Naive B cell (primary cell): ENCODE data around the gene CAMTA1. TPM values are rescaled to one million over a fixed set of nuclear protein-coding genes. Genes with fewer than 3 reads are reported as not detected.

Source experiments
- ATAC-seq, 2 donors: fragments of 150-1000 bp; cut with Tn5 transposase; 2 replicates each; pipeline ENCODE4 v1.10.0; 2021; ENCODE audit warnings: low read depth in 2 of 2, mild to moderate bottlenecking in 2 of 2, moderate library complexity in 2 of 2
- DNase-seq: peaks from one replicate; pipeline ENCODE4 v3.0.0; 2022
- H3K27ac Mint-ChIP-seq, 6 donors: one replicate each; pipeline ENCODE4 v1.8.0; 2020 to 2022; ENCODE audit warnings: mild to moderate bottlenecking in 6 of 6, mixed read lengths in 6 of 6, moderate library complexity in 5 of 6, inconsistent platforms in 2 of 6
- H3K27me3 Mint-ChIP-seq, 3 donors: one replicate each; pipeline ENCODE4 v1.8.0; 2021 to 2022; ENCODE audit warnings: mixed read lengths in 3 of 3, mild to moderate bottlenecking in 1 of 3
- H3K36me3 Mint-ChIP-seq, 2 donors: one replicate each; pipeline ENCODE4 v1.8.0; 2020 to 2022; ENCODE audit warnings: mixed read lengths in 2 of 2, inconsistent platforms in 1 of 2, mild to moderate bottlenecking in 1 of 2
- H3K4me1 Mint-ChIP-seq, 3 donors: one replicate each; pipeline ENCODE4 v1.8.0; 2020 to 2022; ENCODE audit warnings: mixed read lengths in 3 of 3, inconsistent platforms in 1 of 3, mild to moderate bottlenecking in 1 of 3, moderate library complexity in 1 of 3
- H3K4me3 Mint-ChIP-seq, 8 donors: one replicate each; pipeline ENCODE4 v1.8.0; 2020 to 2022; ENCODE audit warnings: mild to moderate bottlenecking in 8 of 8, mixed read lengths in 8 of 8, moderate library complexity in 8 of 8, inconsistent platforms in 2 of 8
- H3K9me3 Mint-ChIP-seq, 7 donors: one replicate each; pipeline ENCODE4 v1.8.0; 2020 to 2022; ENCODE audit warnings: mixed read lengths in 7 of 7, mild to moderate bottlenecking in 5 of 7, inconsistent platforms in 2 of 7, moderate library complexity in 1 of 7
- polyA plus RNA-seq, 6 donors: library from polyadenylated mRNA; unstranded; fragments of 300-500 nt; fragmentation: Illumina TruSeq; gene quantifications; one replicate each; pipeline ENCODE4 v1.2.3, GENCODE V29; 2021; ENCODE audit warnings: low read depth in 6 of 6

The CAMTA1 gene
- polyA plus RNA-seq, 6 donors from 2014 or later, result 75.4 to 140 (median 88.8) TPM

- no peaks in the 10 kb centered on the region for H3K4me1 Mint-ChIP-seq
- no peak overlapping the region for H3K27ac Mint-ChIP-seq
- peaks cover 0 to 36% (median 26%) of the 10 kb centered on the region in 3 donors for H3K27me3 Mint-ChIP-seq
These were observed 262.6 kb downstream of the CAMTA1 start for GRCh38 chr1:7047866-7048265.

GRCh38 chr1:7048395-7048794, 263.1 kb downstream of the CAMTA1 start:
- DNase-seq, result no peak
- no peak overlapping the region for H3K4me3 Mint-ChIP-seq

More at GRCh38 chr1:7047866-7048265, 262.6 kb downstream of the CAMTA1 start:
- Mint-ChIP-seq H3K36me3 (no peaks in the 10 kb centered on the region), H3K9me3 (peaks cover 0 to 4% (median 3%) of the 10 kb centered on the region in 7 donors), H3K4me3 (no peak overlapping the region)
- DNase-seq (no peak), ATAC-seq (no peak)

DNA sequence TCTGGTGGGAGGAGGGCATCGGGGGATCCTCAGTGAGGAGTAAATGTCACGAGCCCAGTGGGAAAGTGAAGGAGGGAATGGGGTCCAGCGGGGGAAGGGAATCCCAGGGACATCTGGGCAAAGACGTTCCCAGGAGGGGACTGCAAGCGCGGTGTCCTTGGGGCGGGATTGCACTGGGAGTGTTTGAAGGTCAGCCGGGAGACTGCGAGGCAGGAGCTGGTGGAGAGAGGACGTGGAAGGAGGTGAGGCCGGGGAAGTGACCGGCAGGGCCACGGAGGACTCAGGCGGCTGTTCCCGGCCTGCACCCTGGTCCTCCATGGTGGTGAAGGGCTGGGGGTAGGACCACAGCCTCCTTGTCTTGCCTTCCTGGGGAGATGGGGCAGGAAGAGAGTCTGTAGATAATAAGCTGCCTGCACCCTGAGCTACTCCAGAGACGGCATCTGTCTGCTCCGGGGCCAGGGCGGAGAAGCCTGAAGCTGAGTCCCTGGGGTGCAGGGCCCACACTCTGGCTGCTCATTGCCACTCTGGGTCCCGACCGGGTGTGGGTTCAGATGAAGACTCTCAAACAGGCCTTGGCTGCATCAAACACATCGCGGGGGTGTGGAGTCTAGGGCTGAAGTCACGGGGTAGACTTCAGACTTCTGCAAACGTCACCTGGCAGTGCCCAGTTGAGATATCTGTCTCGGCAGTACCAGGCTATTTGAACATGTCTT, 264.8 kb downstream of the CAMTA1 start:
- DNase-seq, result no peak
- Mint-ChIP-seq H3K36me3 (no peaks in the 10 kb centered on the region), H3K27ac (peak overlapping the region in 1 of 6 donors; percentile 5), H3K27me3 (peaks cover 0 to 37% (median 25%) of the 10 kb centered on the region in 3 donors), H3K4me3 (peak overlapping the region in 1 of 8 donors; percentile 4), H3K9me3 (peaks cover 0 to 5% (median 3%) of the 10 kb centered on the region in 7 donors), H3K4me1 (peaks cover 0 to 3% (median 0%) of the 10 kb centered on the region in 3 donors)
- ATAC-seq, result no peak

More at GRCh38 chr1:7048395-7048794, 263.1 kb downstream of the CAMTA1 start:
- Mint-ChIP-seq H3K4me1 (peaks cover 0 to 3% (median 0%) of the 10 kb centered on the region in 3 donors), H3K27me3 (peaks cover 0 to 41% (median 31%) of the 10 kb centered on the region in 3 donors), H3K27ac (no peak overlapping the region), H3K36me3 (no peaks in the 10 kb centered on the region), H3K9me3 (peaks cover 0 to 4% (median 3%) of the 10 kb centered on the region in 7 donors)
- no peak for ATAC-seq

- Mint-ChIP-seq H3K4me3 (no peak overlapping the region), H3K27me3 (peaks cover 0 to 31% (median 19%) of the 10 kb centered on the region in 3 donors), H3K4me1 (peaks cover 0 to 3% (median 0%) of the 10 kb centered on the region in 3 donors), H3K9me3 (peaks cover 0 to 5% (median 3%) of the 10 kb centered on the region in 7 donors), H3K36me3 (no peaks in the 10 kb centered on the region), H3K27ac (no peak overlapping the region)
- ATAC-seq, result no peak
- DNase-seq, result no peak
These were observed 265.8 kb downstream of the CAMTA1 start for GRCh38 chr1:7050751-7051665.

- H3K9me3 Mint-ChIP-seq, result peaks cover 0 to 3% (median 0%) of the 10 kb centered on the region in 7 donors
- DNase-seq (no peak), ATAC-seq (no peak)
- H3K27me3 Mint-ChIP-seq, result peaks cover 0 to 30% (median 19%) of the 10 kb centered on the region in 3 donors
- no peak overlapping the region for H3K4me3 Mint-ChIP-seq
- no peaks in the 10 kb centered on the region for H3K36me3 Mint-ChIP-seq
- peaks cover 0 to 3% (median 0%) of the 10 kb centered on the region in 3 donors for H3K4me1 Mint-ChIP-seq
- H3K27ac Mint-ChIP-seq, result no peak overlapping the region
These were observed 267.4 kb downstream of the CAMTA1 start for GRCh38 chr1:7052701-7053100.

DNA sequence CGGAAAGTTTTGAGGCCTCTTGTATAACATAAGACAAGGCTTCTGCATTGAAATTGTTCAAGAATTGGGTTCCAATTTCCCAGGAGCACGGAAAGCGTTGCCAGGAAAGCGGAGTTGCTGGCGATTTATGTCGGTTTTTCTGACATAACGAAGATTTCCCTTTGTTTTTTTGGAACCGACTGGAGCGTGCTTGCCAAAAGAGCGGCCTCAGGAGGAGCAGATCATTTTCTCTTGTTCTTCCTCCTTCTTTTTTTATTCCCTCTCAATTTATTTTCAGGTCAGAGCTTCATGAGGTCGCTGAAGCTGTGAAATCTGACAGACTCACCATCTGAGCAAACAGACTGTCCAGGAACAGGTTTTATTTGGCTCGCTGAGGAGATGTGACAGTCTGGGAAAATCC, 275.5 kb downstream of the CAMTA1 start:
- Mint-ChIP-seq H3K4me3 (no peak overlapping the region), H3K4me1 (no peaks in the 10 kb centered on the region), H3K9me3 (peaks cover 0 to 8% (median 0%) of the 10 kb centered on the region in 7 donors), H3K27ac (no peak overlapping the region), H3K27me3 (peaks cover 0 to 21% (median 9%) of the 10 kb centered on the region in 3 donors), H3K36me3 (no peaks in the 10 kb centered on the region)
- DNase-seq (no peak), ATAC-seq (no peak)

DNA sequence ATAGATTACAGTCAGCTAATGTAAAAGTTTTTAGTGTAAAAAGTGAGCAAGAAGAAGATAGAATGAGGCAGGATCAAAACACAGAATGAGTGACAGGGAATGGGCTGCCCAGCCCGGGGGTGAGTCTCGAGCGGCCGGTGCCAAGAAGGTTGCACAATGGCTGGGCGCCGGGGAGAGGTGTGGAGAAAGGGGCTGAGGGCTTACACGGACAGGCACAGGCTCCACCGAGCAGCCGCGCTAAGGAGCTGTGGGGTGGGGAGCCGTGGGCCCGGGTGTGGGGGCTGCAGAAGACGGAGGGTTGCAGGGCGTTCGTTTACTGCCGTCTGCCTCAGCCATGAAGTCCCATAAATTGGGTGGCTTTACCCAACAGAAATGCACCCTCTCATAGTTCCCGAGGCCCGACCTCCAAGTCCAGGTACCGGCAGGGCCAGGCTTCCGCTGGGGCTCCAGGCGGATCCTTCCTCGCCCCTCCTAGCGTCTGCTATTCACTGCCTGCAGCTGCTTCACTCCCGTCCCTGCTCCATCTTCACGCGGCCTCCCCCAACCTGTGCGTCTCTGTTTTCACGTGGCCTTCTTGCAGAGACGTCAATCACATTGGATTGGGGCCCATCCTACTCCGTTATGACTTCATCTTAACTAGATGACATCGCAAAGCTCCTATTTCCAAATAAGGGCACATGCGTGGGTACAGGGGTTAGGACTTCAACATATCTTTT, 277.2 kb downstream of the CAMTA1 start:
- peaks cover 0 to 29% (median 14%) of the 10 kb centered on the region in 3 donors for H3K27me3 Mint-ChIP-seq
- H3K27ac Mint-ChIP-seq, result no peak overlapping the region
- peaks cover 0 to 8% (median 0%) of the 10 kb centered on the region in 7 donors for H3K9me3 Mint-ChIP-seq

DNA sequence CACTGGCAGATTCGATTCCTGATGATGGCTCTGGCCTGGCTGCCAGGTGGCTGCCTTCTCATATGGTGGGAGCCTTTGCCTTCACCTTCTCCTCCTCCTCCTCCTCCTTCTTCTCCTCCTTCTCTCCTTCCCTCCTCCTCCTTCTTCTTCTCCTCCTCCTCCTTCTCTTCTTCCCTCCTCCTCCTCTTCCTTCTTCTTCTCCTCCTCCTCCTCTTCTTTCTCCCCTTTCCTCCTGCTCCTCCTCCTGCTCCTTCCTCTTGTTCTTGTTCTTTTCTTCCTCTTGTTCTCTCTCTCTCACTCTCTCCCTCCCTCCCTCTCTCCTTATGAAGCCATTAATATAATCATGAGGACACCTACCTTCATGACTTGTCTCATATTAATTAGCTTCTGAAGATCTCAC, 278.7 kb downstream of the CAMTA1 start:
- DNase-seq (no peak), ATAC-seq (no peak)
- no peaks in the 10 kb centered on the region for H3K4me1 Mint-ChIP-seq
- no peaks in the 10 kb centered on the region for H3K36me3 Mint-ChIP-seq
- H3K27me3 Mint-ChIP-seq, result peaks cover 2 to 31% (median 14%) of the 10 kb centered on the region in 3 donors
- no peak overlapping the region for H3K4me3 Mint-ChIP-seq
- H3K9me3 Mint-ChIP-seq, result peaks cover 0 to 8% (median 0%) of the 10 kb centered on the region in 7 donors
- no peak overlapping the region for H3K27ac Mint-ChIP-seq

More for the DNA sequence above, 277.2 kb downstream of the CAMTA1 start:
- Mint-ChIP-seq H3K4me1 (no peaks in the 10 kb centered on the region), H3K4me3 (no peak overlapping the region), H3K36me3 (no peaks in the 10 kb centered on the region)
- no peak for ATAC-seq
- DNase-seq, result no peak

- peak overlapping the region in 1 of 8 donors; percentile 17 for H3K4me3 Mint-ChIP-seq
- DNase-seq (no peak), ATAC-seq (no peak)
- peaks cover 25 to 45% (median 32%) of the 10 kb centered on the region in 3 donors for H3K27me3 Mint-ChIP-seq
- peaks cover 0 to 12% (median 5%) of the 10 kb centered on the region in 3 donors for H3K4me1 Mint-ChIP-seq
- no peak overlapping the region for H3K27ac Mint-ChIP-seq
- H3K36me3 Mint-ChIP-seq, result no peaks in the 10 kb centered on the region
- H3K9me3 Mint-ChIP-seq, result peaks cover 0 to 9% (median 0%) of the 10 kb centered on the region in 7 donors
These were observed 283.3 kb downstream of the CAMTA1 start for GRCh38 chr1:7068552-7068951.

DNA sequence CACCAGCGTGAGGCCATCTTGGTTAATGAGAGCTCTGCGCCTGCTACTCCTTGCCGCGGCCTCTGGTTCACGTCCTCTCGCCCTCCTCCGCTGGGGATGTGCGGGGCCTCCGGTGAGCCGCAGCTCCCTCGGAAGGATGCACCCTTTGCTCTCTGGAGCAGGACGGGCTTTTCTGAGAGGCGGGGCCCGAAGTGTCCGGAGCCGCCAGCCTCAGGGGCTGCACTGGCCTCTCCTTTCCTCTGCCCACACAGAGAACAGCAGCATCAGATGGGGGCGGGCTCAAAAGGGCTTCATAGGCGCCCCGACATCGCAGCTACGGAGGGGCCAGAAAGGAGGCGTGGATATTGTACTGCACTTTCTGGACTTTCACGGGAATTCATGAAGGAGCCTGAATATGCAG, 284.7 kb downstream of the CAMTA1 start:
- DNase-seq (no peak), ATAC-seq (no peak)
- no peaks in the 10 kb centered on the region for H3K36me3 Mint-ChIP-seq
- H3K4me1 Mint-ChIP-seq, result peaks cover 0 to 12% (median 5%) of the 10 kb centered on the region in 3 donors
- H3K4me3 Mint-ChIP-seq, result no peak overlapping the region
- H3K9me3 Mint-ChIP-seq, result peaks cover 0 to 4% (median 0%) of the 10 kb centered on the region in 7 donors
- peaks cover 27 to 34% (median 32%) of the 10 kb centered on the region in 3 donors for H3K27me3 Mint-ChIP-seq
- H3K27ac Mint-ChIP-seq, result no peak overlapping the region

DNA sequence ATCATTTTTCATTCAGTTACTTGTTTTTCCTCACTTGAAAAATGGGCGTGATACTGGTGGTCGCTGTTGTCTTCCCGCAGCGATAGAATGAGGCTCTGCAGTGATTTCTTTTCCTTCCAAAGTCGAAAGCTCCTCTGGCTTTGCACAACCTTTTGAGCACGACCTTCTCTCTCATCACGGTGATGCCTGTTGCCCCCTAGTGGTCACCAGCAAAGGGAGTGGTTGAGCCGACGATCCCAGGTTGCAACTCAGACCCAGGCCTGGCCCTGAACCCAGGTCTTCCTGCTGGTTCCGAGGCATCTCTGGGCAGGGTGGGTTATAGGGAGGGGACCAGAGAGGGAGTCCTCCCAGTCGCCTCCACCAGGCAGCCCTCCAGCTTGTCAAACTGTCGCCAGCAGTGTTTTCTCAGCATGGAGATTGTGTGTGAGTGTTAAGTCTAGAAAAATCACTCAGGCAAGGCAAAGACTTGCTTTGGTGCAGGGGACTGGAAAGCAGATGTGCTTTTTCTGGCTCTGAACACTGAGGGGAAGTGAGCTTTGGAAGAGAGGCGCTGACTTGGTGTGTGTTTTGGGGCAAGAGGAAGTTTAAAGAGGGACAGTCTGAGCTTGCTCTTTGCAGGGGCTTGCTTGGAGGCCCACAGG, 285.3 kb downstream of the CAMTA1 start:
- H3K27me3 Mint-ChIP-seq, result peaks cover 27 to 39% (median 27%) of the 10 kb centered on the region in 3 donors
- no peak overlapping the region for H3K27ac Mint-ChIP-seq
- H3K4me3 Mint-ChIP-seq, result peak overlapping the region in 1 of 8 donors; percentile 76
- peaks cover 0 to 7% (median 0%) of the 10 kb centered on the region in 7 donors for H3K9me3 Mint-ChIP-seq
- H3K36me3 Mint-ChIP-seq, result no peaks in the 10 kb centered on the region
- DNase-seq, result peak; percentile 30
- H3K4me1 Mint-ChIP-seq, result peaks cover 0 to 12% (median 5%) of the 10 kb centered on the region in 3 donors
- ATAC-seq, result no peak

DNA sequence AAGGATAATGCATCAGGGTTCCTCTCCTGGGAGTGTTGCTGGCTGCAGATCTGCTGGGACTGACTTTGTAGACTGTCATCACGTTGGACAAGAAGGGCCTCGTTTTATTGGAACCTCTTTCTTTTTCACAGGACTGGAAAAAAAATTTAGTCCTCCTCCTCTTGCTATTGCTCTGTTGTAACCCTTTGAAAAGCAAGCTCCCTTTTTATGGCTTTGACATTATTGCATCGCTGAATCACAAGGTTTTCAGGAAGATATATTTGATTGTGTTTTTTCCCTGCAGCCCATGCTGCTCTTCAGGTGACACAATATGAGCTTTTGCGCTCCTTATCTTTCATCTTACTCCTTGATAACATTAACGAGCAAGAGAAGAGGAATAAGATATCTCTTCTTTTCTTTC, 290.9 kb downstream of the CAMTA1 start:
- Mint-ChIP-seq H3K27ac (no peak overlapping the region), H3K4me1 (no peaks in the 10 kb centered on the region), H3K36me3 (no peaks in the 10 kb centered on the region), H3K27me3 (peaks cover 14 to 34% (median 22%) of the 10 kb centered on the region in 3 donors), H3K9me3 (peaks cover 2 to 23% (median 12%) of the 10 kb centered on the region in 7 donors), H3K4me3 (no peak overlapping the region)
- ATAC-seq, result no peak
- no peak for DNase-seq
